Lower lobe of right lung (tissue), 2 donors: ENCODE results near the gene MANBA. TPM values are rescaled to one million over a fixed set of nuclear protein-coding genes. Genes with fewer than 3 reads are reported as not detected.
A peak's percentile ranks its signal among the peaks of the same experiment; 100 is the strongest.

Source experiments
- ATAC-seq, 2 donors: fragments of 200-7000 bp; cut with Tn5 transposase; one replicate each; pipeline ENCODE4 v1.9.1; 2020 to 2022; ENCODE audit warnings: mild to moderate bottlenecking in 2 of 2, moderate library complexity in 2 of 2
- DNase-seq: peaks from one replicate; pipeline ENCODE4 v3.0.0-alpha.2; 2020
- H3K27ac ChIP-seq: fragments of 200-600 bp; one replicate; pipeline ENCODE4 v1.8.0; 2022
- H3K27me3 ChIP-seq: fragments of 200-600 bp; one replicate; pipeline ENCODE4 v1.8.0; 2022; ENCODE audit warnings: low read depth
- H3K36me3 ChIP-seq: fragments of 200-600 bp; one replicate; pipeline ENCODE4 v1.8.0; 2022; ENCODE audit warnings: mild to moderate bottlenecking
- H3K4me1 ChIP-seq: fragments of 200-600 bp; one replicate; pipeline ENCODE4 v1.8.0; 2022
- H3K4me3 ChIP-seq: fragments of 200-600 bp; one replicate; pipeline ENCODE4 v1.8.0; 2022; ENCODE audit warnings: mild to moderate bottlenecking
- H3K9me3 ChIP-seq: fragments of 200-600 bp; one replicate; pipeline ENCODE4 v1.8.0; 2022
- intact Hi-C: fragments of 100-400 bp; cut with DNase I; formaldehyde crosslinking; loops from one replicate; pipeline ENCODE4 v1.11.0; 2022
- total RNA-seq: library from RNA; stranded (reverse); fragmentation: NEBNext Ultra II Directional; extraction: Animal tissue kit (Norgen Biotek cat#: 25700); gene quantifications from one replicate; pipeline ENCODE4 v1.2.1, GENCODE V29; 2021
- TF ChIP-seq, protein P1 (sequence below): fragments of 200-600 bp; IDR thresholded peaks from one replicate; pipeline ENCODE4 v1.8.0; 2022; ENCODE audit warnings: antibody characterized with exemption, mild to moderate bottlenecking
- donor health status: DM: no; HTN: yes; CAD: no; lungs with severe emphysema.

The MANBA gene
- total RNA-seq, 1 donor from 2014 or later: 68.2 TPM

DNA sequence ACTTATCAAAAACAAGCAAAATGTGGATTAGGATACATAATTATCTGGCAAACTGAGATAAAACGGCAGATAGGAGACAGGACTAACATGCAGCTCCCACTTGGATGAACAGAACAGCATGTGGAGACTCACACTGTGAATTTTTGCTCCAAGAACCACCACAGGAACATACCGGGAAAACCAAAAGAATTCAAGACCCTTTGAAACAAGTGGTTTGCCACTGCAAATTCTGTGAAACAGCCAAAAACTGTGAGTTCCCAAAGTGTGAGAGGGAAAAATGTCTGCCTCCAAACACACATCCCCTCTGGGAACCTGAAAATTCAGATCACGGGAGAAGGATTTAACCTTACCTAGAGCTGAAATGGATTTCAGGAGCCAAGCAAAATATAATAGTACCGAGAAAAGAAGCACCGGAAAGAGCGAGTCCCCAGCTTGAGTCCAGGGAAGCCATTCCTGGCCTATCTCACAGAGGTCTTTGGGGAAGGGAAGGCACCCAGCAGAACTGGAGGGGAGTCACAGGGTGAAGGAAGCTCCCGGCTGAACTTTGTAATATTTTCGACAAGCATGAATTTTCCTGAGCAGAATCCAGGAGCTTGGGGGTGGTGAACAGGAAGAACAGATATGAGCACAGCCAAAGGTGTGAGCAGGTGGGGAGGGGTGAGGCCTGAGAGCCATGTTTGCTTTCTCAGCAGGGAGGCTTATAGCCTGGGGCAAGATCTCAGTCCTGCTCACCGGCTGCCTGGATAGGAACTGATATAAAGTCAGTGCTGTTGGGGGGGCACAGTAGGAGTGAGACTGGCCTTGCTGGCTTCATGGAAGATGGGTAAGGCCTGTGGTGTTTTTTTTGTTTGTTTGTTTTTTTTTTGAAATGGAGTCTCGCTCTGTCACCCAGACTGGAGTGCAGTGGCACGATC, 23.9 kb downstream of the MANBA start:
- DNase-seq (no peak), ATAC-seq (no peak)
- TF ChIP-seq, protein P1, sequence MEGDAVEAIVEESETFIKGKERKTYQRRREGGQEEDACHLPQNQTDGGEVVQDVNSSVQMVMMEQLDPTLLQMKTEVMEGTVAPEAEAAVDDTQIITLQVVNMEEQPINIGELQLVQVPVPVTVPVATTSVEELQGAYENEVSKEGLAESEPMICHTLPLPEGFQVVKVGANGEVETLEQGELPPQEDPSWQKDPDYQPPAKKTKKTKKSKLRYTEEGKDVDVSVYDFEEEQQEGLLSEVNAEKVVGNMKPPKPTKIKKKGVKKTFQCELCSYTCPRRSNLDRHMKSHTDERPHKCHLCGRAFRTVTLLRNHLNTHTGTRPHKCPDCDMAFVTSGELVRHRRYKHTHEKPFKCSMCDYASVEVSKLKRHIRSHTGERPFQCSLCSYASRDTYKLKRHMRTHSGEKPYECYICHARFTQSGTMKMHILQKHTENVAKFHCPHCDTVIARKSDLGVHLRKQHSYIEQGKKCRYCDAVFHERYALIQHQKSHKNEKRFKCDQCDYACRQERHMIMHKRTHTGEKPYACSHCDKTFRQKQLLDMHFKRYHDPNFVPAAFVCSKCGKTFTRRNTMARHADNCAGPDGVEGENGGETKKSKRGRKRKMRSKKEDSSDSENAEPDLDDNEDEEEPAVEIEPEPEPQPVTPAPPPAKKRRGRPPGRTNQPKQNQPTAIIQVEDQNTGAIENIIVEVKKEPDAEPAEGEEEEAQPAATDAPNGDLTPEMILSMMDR: no peak
- no peak overlapping the region for H3K4me3 ChIP-seq
- no peaks in the 10 kb centered on the region for H3K36me3 ChIP-seq
- intact Hi-C loops: no loop called here
- no peak overlapping the region for H3K27ac ChIP-seq
- peaks cover 31% of the 10 kb centered on the region for H3K4me1 ChIP-seq
- H3K27me3 ChIP-seq: no peaks in the 10 kb centered on the region
- no peaks in the 10 kb centered on the region for H3K9me3 ChIP-seq

DNA sequence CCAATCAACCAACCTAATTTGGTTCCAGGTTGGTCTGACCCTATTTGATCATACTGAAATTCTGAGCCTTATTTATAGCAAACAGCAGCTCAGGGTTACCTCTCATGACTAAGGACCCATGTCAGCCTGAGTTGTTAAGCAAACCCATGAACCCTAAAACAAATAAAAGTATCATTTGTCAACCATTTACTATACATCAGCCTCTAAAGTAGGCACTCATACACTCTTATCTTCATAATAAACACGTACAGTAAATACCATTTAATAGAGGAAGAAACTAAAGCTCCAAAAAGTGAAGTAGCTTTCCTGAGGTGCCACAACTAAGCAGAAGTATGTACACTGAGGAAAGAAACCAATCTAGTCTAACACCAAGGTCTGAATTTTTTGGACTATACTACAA, 25.2 kb downstream of the MANBA start:
- Histone ChIP-seq H3K27me3 (no peaks in the 10 kb centered on the region), H3K36me3 (no peaks in the 10 kb centered on the region), H3K4me3 (no peak overlapping the region), H3K9me3 (no peaks in the 10 kb centered on the region), H3K27ac (no peak overlapping the region), H3K4me1 (peaks cover 31% of the 10 kb centered on the region)
- TF ChIP-seq, protein P1: no peak
- ATAC-seq (peak in 1 of 2 donors; percentile 59), DNase-seq (no peak)
- intact Hi-C loops: no loop called here

DNA sequence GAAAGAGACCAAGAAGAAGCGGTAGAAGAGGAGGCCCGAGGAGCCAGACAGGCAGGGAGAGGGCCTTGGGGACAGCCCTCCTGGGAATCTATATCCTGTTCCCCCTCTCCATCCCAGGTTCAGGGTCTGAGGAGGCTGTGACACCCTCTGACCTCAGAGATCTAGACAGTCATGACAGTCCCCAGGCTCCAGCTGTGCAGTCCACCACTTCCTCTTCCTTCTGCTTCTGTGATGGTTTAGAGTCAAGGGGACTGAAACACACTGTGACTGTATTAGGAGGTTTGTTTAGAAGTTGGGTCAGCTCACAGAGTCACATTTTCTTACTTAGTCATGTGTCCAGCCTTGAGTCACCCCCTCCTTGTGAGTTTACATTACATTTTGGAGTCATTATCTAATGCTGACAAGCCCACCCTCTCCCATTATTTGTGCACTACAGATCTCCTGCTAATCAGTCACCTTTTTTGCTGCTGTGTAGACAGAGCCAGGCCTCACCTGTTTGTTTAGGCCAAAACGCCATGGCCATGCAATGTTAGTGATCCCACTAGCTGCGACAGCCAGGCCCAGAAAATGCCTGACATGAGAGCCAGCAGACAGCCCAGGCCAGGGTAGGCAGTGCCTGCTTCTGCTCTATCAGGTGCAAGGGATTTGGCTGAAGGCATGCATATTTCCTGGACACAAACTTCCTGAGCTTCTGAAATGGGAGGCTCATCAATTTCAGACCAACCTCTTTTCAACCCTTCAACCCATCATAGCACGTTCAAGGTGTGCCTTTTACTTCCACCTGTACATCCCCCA, 26.0 kb downstream of the MANBA start:
- TF ChIP-seq, protein P1: no peak
- DNase-seq: no peak

DNA sequence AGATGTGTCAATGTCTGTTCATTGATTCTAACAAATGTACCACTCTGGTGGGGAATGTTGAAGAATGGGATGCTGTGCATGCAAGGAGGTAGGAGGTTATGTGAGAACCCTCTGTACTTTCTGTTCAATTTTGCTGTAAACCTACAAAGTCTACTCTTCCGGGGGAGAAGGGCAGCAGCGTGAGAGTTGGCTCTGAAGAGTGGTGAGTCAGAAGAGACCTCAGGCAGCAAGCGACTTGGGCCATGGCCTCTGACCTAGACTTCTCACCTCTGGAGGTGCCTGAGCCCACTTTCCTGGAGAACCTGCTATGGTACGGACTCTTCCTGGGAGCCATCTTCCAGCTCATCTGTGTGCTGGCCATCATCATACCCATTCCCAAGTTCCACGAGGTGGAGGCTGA, 26.7 kb downstream of the MANBA start:
- intact Hi-C loops: no loop called here
- no peak overlapping the region for H3K27ac ChIP-seq

More for the DNA sequence above, 26.0 kb downstream of the MANBA start:
- Histone ChIP-seq H3K9me3 (no peaks in the 10 kb centered on the region), H3K36me3 (peaks cover under 1% of the 10 kb centered on the region), H3K4me3 (no peak overlapping the region), H3K4me1 (peaks cover 31% of the 10 kb centered on the region), H3K27ac (no peak overlapping the region), H3K27me3 (no peaks in the 10 kb centered on the region)
- intact Hi-C loops: no loop called here
- peak; percentile 45 to 83 for ATAC-seq

DNA sequence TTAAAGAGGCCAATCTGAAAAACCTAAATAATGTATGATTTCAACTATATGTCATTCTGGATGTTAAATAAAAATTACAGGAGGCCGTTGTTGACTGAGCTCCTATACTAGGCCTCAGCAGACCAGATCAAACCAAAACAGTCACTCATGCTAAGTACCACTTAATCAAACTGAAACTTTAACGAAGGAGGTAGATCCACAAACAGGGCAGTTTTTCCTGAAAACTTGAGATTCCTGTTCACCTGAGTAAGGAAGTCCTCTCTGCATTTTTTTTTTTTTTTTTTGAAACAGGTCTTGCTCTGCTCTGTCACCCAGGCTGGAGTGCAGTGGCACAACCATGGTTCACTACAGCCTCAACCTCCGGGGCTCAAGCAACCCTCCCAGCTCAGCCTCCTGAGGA, 27.7 kb downstream of the MANBA start:
- H3K9me3 ChIP-seq: no peaks in the 10 kb centered on the region
- H3K27me3 ChIP-seq: no peaks in the 10 kb centered on the region
- H3K4me3 ChIP-seq: no peak overlapping the region
- peaks cover 30% of the 10 kb centered on the region for H3K4me1 ChIP-seq
- TF ChIP-seq, protein P1: no peak
- no peak overlapping the region for H3K27ac ChIP-seq
- ATAC-seq: peak; percentile 66 to 79
- intact Hi-C loops: no loop called here
- peaks cover 5% of the 10 kb centered on the region for H3K36me3 ChIP-seq
- DNase-seq: no peak

More for the DNA sequence above, 26.7 kb downstream of the MANBA start:
- Histone ChIP-seq H3K4me3 (no peak overlapping the region), H3K9me3 (no peaks in the 10 kb centered on the region), H3K4me1 (peaks cover 31% of the 10 kb centered on the region), H3K27me3 (no peaks in the 10 kb centered on the region), H3K36me3 (peaks cover 5% of the 10 kb centered on the region)
- DNase-seq: no peak
- TF ChIP-seq, protein P1: no peak
- ATAC-seq: no peak
